MM.1S (cell line): ENCODE results near the gene CR2.

Experiments
- EZH2 ChIP-seq: fragments of 300-600 bp; sonication (generic); optimal IDR thresholded peaks from 2 replicates; pipeline ENCODE3; 2017; ENCODE audit warnings: low read depth, mild to moderate bottlenecking, antibody characterized with exemption, low read length, mixed read lengths
- TF ChIP-seq, protein P1 (sequence below): fragments of 300-600 bp; sonication (generic); IDR thresholded peaks from 2 replicates; pipeline ENCODE4 v1.5.1; 2016; ENCODE audit warnings: antibody characterized with exemption, low read length, mixed read lengths

DNA sequence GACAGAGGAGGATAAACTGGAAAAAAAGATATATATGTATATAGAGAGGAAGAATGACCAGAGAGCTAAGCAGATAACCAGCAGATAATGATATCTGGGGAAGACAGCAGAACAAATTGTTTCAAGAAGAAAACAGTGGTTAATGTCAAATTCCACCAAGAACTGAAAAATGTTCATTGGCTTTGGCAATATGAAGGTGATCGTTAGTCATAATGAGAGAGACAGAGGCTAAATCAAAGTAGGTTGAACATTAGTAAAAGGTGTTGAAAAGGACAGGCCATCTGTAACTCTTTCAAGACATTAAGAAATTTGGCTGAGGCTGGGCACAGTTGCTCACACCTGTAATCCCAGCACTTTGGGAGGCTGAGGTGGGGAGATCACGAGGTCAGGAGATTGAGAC is 25.3 kb upstream of the CR2 start:
- TF ChIP-seq, protein P1, sequence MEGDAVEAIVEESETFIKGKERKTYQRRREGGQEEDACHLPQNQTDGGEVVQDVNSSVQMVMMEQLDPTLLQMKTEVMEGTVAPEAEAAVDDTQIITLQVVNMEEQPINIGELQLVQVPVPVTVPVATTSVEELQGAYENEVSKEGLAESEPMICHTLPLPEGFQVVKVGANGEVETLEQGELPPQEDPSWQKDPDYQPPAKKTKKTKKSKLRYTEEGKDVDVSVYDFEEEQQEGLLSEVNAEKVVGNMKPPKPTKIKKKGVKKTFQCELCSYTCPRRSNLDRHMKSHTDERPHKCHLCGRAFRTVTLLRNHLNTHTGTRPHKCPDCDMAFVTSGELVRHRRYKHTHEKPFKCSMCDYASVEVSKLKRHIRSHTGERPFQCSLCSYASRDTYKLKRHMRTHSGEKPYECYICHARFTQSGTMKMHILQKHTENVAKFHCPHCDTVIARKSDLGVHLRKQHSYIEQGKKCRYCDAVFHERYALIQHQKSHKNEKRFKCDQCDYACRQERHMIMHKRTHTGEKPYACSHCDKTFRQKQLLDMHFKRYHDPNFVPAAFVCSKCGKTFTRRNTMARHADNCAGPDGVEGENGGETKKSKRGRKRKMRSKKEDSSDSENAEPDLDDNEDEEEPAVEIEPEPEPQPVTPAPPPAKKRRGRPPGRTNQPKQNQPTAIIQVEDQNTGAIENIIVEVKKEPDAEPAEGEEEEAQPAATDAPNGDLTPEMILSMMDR = no peak
- no peak for TF ChIP-seq EZH2
